ENCODE measurements around the gene PDIA3. TPM values are rescaled to one million over a fixed set of nuclear protein-coding genes. Genes with fewer than 3 reads are reported as not detected.
A peak's percentile ranks its signal among the peaks of the same experiment; 100 is the strongest.
"Not testable (repeated sequence)": the region's sequence is repeated elsewhere in the genome, so short reads cannot be mapped to it uniquely, and the experiment has no call there.

PDIA3 gene
- polyA plus RNA-seq (2013): 257 TPM

GRCh38 chr15:43746245-43746902, at the start of gene PDIA3:
PDIA3 (plus strand) TSS chr15:43746438; CDS start chr15:43746540, 102 bp downstream.
- 0% methylated on average over 45 of the region's 84 CpGs for WGBS (ENCODE audit: insufficient coverage)
- ChIA-PET CTCF (interaction anchor here (1.4 kb wide), 1 partner anchor 305 kb away, joined by 3 read pairs; no protein-coding TSS in a partner anchor), POLR2A (interaction anchor here (1.6 kb wide), 1 partner anchor 9 kb away, joined by 7 read pairs; no protein-coding TSS in a partner anchor)
- H3K9me3 ChIP-seq (ENCODE audit: control extremely low read depth in 1 of 5, control insufficient read depth in 4 of 5, insufficient read depth in 2 of 5, low read depth in 1 of 5, low read length in 4 of 5); H3K27me3 ChIP-seq (replicated peaks in 2 of 5; ENCODE audit: control insufficient read depth in 4 of 5, insufficient read depth in 5 of 5, low read length in 4 of 5); H3K36me3 ChIP-seq (ENCODE audit: control insufficient read depth in 4 of 4, insufficient read depth in 4 of 4, low read length in 3 of 4): not testable (repeated sequence)
- H3K4me1 ChIP-seq (ENCODE audit: control extremely low read depth in 1 of 4, control insufficient read depth in 4 of 4, insufficient read depth in 4 of 4, low read length in 3 of 4): peaks cover 0 to 24% (median 12%) of the 10 kb centered on the region in 4 experiments
- peak within 1 kb of the TSS; percentile 71 to 86 (median 78) for H3K4me3 ChIP-seq (ENCODE audit: control insufficient read depth in 1 of 7, extremely low read depth in 1 of 7, insufficient read depth in 4 of 7, low read depth in 2 of 7, low read length in 6 of 7)
- peak within 1 kb of the TSS; percentile 96 to 98 for H3K27ac ChIP-seq (ENCODE audit: insufficient read depth in 1 of 2, low read depth in 1 of 2, low read length in 2 of 2, poor library complexity in 1 of 2, severe bottlenecking in 2 of 2)
- DNase-seq: peak; percentile 90 to 92 (median 92)

- no peak overlapping the region for H3K4me3 ChIP-seq (ENCODE audit: control insufficient read depth in 1 of 7, extremely low read depth in 1 of 7, insufficient read depth in 4 of 7, low read depth in 2 of 7, low read length in 6 of 7)
- WGBS (ENCODE audit: insufficient coverage): 100% methylated on average over 1 of the region's 7 CpGs
- H3K27ac ChIP-seq (ENCODE audit: insufficient read depth in 1 of 2, low read depth in 1 of 2, low read length in 2 of 2, poor library complexity in 1 of 2, severe bottlenecking in 2 of 2): no peak overlapping the region
- no peaks in the 10 kb centered on the region for H3K9me3 ChIP-seq (ENCODE audit: control extremely low read depth in 1 of 5, control insufficient read depth in 4 of 5, insufficient read depth in 2 of 5, low read depth in 1 of 5, low read length in 4 of 5)
- ChIA-PET POLR2A (no interaction called here), CTCF (no interaction called here)
- no peak for DNase-seq
- H3K36me3 ChIP-seq (ENCODE audit: control insufficient read depth in 4 of 4, insufficient read depth in 4 of 4, low read length in 3 of 4): no peaks in the 10 kb centered on the region
- H3K4me1 ChIP-seq (ENCODE audit: control extremely low read depth in 1 of 4, control insufficient read depth in 4 of 4, insufficient read depth in 4 of 4, low read length in 3 of 4): no peaks in the 10 kb centered on the region
- H3K27me3 ChIP-seq (replicated peaks in 2 of 5; ENCODE audit: control insufficient read depth in 4 of 5, insufficient read depth in 5 of 5, low read length in 4 of 5): peaks cover 0 to 3% (median 0%) of the 10 kb centered on the region in 5 experiments
Observed at GRCh38 chr15:43702174-43702573, 44.1 kb upstream of the PDIA3 start.

- ChIA-PET CTCF (no interaction called here), POLR2A (no interaction called here)
- no peak overlapping the region for H3K4me3 ChIP-seq (ENCODE audit: control insufficient read depth in 1 of 7, extremely low read depth in 1 of 7, insufficient read depth in 4 of 7, low read depth in 2 of 7, low read length in 6 of 7)
- H3K36me3 ChIP-seq (ENCODE audit: control insufficient read depth in 4 of 4, insufficient read depth in 4 of 4, low read length in 3 of 4): no peaks in the 10 kb centered on the region
- no peaks in the 10 kb centered on the region for H3K27me3 ChIP-seq (replicated peaks in 2 of 5; ENCODE audit: control insufficient read depth in 4 of 5, insufficient read depth in 5 of 5, low read length in 4 of 5)
- no peaks in the 10 kb centered on the region for H3K4me1 ChIP-seq (ENCODE audit: control extremely low read depth in 1 of 4, control insufficient read depth in 4 of 4, insufficient read depth in 4 of 4, low read length in 3 of 4)
- H3K27ac ChIP-seq (ENCODE audit: insufficient read depth in 1 of 2, low read depth in 1 of 2, low read length in 2 of 2, poor library complexity in 1 of 2, severe bottlenecking in 2 of 2): no peak overlapping the region
- no peaks in the 10 kb centered on the region for H3K9me3 ChIP-seq (ENCODE audit: control extremely low read depth in 1 of 5, control insufficient read depth in 4 of 5, insufficient read depth in 2 of 5, low read depth in 1 of 5, low read length in 4 of 5)
- no peak for DNase-seq
- WGBS (ENCODE audit: insufficient coverage): 91% methylated on average over 5 of the region's 8 CpGs
Observed at GRCh38 chr15:43702701-43703424, 43.4 kb upstream of the PDIA3 start.

GRCh38 chr15:43710431-43711131, 35.7 kb upstream of the PDIA3 start:
- DNase-seq; H3K9me3 ChIP-seq (ENCODE audit: control extremely low read depth in 1 of 5, control insufficient read depth in 4 of 5, insufficient read depth in 2 of 5, low read depth in 1 of 5, low read length in 4 of 5); H3K27me3 ChIP-seq (replicated peaks in 2 of 5; ENCODE audit: control insufficient read depth in 4 of 5, insufficient read depth in 5 of 5, low read length in 4 of 5); CTCF ChIA-PET; POLR2A ChIA-PET; H3K4me1 ChIP-seq (ENCODE audit: control extremely low read depth in 1 of 4, control insufficient read depth in 4 of 4, insufficient read depth in 4 of 4, low read length in 3 of 4); H3K27ac ChIP-seq (ENCODE audit: insufficient read depth in 1 of 2, low read depth in 1 of 2, low read length in 2 of 2, poor library complexity in 1 of 2, severe bottlenecking in 2 of 2); H3K4me3 ChIP-seq (ENCODE audit: control insufficient read depth in 1 of 7, extremely low read depth in 1 of 7, insufficient read depth in 4 of 7, low read depth in 2 of 7, low read length in 6 of 7); H3K36me3 ChIP-seq (ENCODE audit: control insufficient read depth in 4 of 4, insufficient read depth in 4 of 4, low read length in 3 of 4): not testable (repeated sequence)
- no CpG with 5 or more reads among the region's 12 CpGs for WGBS (ENCODE audit: insufficient coverage)

GRCh38 chr15:43723151-43723550, 23.1 kb upstream of the PDIA3 start:
- no peak overlapping the region for H3K4me3 ChIP-seq (ENCODE audit: control insufficient read depth in 1 of 7, extremely low read depth in 1 of 7, insufficient read depth in 4 of 7, low read depth in 2 of 7, low read length in 6 of 7)
- ChIA-PET POLR2A (no interaction called here), CTCF (no interaction called here)
- no peak overlapping the region for H3K27ac ChIP-seq (ENCODE audit: insufficient read depth in 1 of 2, low read depth in 1 of 2, low read length in 2 of 2, poor library complexity in 1 of 2, severe bottlenecking in 2 of 2)
- H3K27me3 ChIP-seq (replicated peaks in 2 of 5; ENCODE audit: control insufficient read depth in 4 of 5, insufficient read depth in 5 of 5, low read length in 4 of 5): no peaks in the 10 kb centered on the region
- no peaks in the 10 kb centered on the region for H3K9me3 ChIP-seq (ENCODE audit: control extremely low read depth in 1 of 5, control insufficient read depth in 4 of 5, insufficient read depth in 2 of 5, low read depth in 1 of 5, low read length in 4 of 5)
- no peak for DNase-seq
- 83% methylated on average over 4 of the region's 4 CpGs for WGBS (ENCODE audit: insufficient coverage)
- no peaks in the 10 kb centered on the region for H3K36me3 ChIP-seq (ENCODE audit: control insufficient read depth in 4 of 4, insufficient read depth in 4 of 4, low read length in 3 of 4)
- H3K4me1 ChIP-seq (ENCODE audit: control extremely low read depth in 1 of 4, control insufficient read depth in 4 of 4, insufficient read depth in 4 of 4, low read length in 3 of 4): no peaks in the 10 kb centered on the region

GRCh38 chr15:43726306-43726705, 19.9 kb upstream of the PDIA3 start:
- H3K9me3 ChIP-seq (ENCODE audit: control extremely low read depth in 1 of 5, control insufficient read depth in 4 of 5, insufficient read depth in 2 of 5, low read depth in 1 of 5, low read length in 4 of 5); H3K36me3 ChIP-seq (ENCODE audit: control insufficient read depth in 4 of 4, insufficient read depth in 4 of 4, low read length in 3 of 4); DNase-seq; H3K27me3 ChIP-seq (replicated peaks in 2 of 5; ENCODE audit: control insufficient read depth in 4 of 5, insufficient read depth in 5 of 5, low read length in 4 of 5); H3K27ac ChIP-seq (ENCODE audit: insufficient read depth in 1 of 2, low read depth in 1 of 2, low read length in 2 of 2, poor library complexity in 1 of 2, severe bottlenecking in 2 of 2); H3K4me3 ChIP-seq (ENCODE audit: control insufficient read depth in 1 of 7, extremely low read depth in 1 of 7, insufficient read depth in 4 of 7, low read depth in 2 of 7, low read length in 6 of 7); POLR2A ChIA-PET; H3K4me1 ChIP-seq (ENCODE audit: control extremely low read depth in 1 of 4, control insufficient read depth in 4 of 4, insufficient read depth in 4 of 4, low read length in 3 of 4): not testable (repeated sequence)
- WGBS (ENCODE audit: insufficient coverage): 100% methylated on average over 1 of the region's 1 CpG
- CTCF ChIA-PET: interaction anchor here (0.7 kb wide), 1 partner anchor 290 kb away, joined by 4 read pairs; no protein-coding TSS in a partner anchor

Measured in common myeloid progenitor, CD34-positive (primary cell).